ENCODE measurements around the gene RAPGEF4. TPM values are rescaled to one million over a fixed set of nuclear protein-coding genes. Genes with fewer than 3 reads are reported as not detected.

The RAPGEF4 gene
- polyA plus RNA-seq, 1 experiment, result 0.60 TPM

DNA sequence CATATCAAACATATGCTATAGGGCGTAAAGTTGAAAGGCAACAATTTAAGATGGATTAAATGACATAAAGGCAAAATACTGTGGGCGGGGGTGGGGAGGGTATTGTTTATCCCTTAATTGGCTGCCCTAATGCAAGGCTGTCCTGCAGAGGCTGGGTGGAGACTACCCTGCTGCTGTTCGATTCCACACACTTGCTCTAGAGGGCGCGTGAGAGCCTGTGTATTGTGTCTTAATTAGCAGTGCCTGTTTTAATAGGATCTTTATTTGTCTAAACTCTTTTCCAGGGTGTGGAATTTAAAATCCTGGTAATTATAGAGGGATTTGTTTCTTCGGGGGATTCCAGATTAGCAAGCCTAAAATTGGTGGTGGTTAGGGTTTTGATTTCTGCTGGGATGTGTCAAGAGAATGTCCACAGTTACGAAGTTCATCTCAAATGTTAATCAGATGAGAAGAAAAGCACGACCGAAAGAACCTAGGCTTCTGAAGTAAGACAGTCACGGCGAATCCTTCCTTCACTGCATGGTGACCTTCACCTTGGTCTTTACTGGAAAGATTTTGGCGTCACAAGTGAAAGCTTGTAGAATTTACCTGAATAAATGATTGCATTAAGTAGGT is 236.5 kb downstream of the RAPGEF4 start:
- TF ChIP-seq, protein P1, sequence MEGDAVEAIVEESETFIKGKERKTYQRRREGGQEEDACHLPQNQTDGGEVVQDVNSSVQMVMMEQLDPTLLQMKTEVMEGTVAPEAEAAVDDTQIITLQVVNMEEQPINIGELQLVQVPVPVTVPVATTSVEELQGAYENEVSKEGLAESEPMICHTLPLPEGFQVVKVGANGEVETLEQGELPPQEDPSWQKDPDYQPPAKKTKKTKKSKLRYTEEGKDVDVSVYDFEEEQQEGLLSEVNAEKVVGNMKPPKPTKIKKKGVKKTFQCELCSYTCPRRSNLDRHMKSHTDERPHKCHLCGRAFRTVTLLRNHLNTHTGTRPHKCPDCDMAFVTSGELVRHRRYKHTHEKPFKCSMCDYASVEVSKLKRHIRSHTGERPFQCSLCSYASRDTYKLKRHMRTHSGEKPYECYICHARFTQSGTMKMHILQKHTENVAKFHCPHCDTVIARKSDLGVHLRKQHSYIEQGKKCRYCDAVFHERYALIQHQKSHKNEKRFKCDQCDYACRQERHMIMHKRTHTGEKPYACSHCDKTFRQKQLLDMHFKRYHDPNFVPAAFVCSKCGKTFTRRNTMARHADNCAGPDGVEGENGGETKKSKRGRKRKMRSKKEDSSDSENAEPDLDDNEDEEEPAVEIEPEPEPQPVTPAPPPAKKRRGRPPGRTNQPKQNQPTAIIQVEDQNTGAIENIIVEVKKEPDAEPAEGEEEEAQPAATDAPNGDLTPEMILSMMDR (IDR thresholded peaks at IDR 0.05; ENCODE audit: insufficient read depth, low read depth, low read length), result peak; percentile 85
- DNase-seq (ENCODE audit: low read depth), result no peak
- no peaks in the 10 kb centered on the region for H3K36me3 ChIP-seq (ENCODE audit: control insufficient read depth, insufficient read depth, low read length)
- no peaks in the 10 kb centered on the region; the same call in 1 of the 2 replicates for H3K27me3 ChIP-seq (ENCODE audit: control insufficient read depth, insufficient read depth, low read length)
- H3K4me3 ChIP-seq (ENCODE audit: low read depth, low read length), result no peak overlapping the region
- ChIA-PET POLR2A (no interaction called here), CTCF (interaction anchor here (0.8 to 3.1 kb wide), 15 partner anchors 8 to 55 kb away, joined by 3 to 13 read pairs (median 4); no protein-coding TSS in a partner anchor)

DNA sequence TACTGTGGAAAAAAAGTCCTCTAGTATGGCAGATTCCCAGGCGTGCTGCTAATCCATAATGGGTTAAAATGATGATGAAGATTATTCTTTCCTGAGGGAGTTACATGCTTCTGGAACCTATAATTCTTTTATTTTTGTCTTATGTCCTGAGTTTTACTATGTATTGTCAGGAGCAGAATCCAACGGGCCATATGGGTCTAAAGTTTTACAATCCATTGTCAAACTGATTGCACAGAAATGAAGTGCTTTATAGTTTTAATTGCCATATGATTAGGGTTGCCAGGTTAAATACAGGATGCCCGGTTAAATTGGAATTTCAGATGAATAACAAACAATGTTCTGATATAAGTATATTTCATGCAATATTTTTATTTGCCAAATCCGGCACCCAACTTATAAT is 239.1 kb downstream of the RAPGEF4 start:
- Histone ChIP-seq H3K4me3 (ENCODE audit: low read depth, low read length) (no peak overlapping the region), H3K27me3 (ENCODE audit: control insufficient read depth, insufficient read depth, low read length) (peaks cover 5% of the 10 kb centered on the region), H3K36me3 (ENCODE audit: control insufficient read depth, insufficient read depth, low read length) (no peaks in the 10 kb centered on the region)
- DNase-seq (ENCODE audit: low read depth), result no peak
- ChIA-PET CTCF (no interaction called here), POLR2A (no interaction called here)
- TF ChIP-seq, protein P1 (IDR thresholded peaks at IDR 0.05; ENCODE audit: insufficient read depth, low read depth, low read length), result no peak

DNA sequence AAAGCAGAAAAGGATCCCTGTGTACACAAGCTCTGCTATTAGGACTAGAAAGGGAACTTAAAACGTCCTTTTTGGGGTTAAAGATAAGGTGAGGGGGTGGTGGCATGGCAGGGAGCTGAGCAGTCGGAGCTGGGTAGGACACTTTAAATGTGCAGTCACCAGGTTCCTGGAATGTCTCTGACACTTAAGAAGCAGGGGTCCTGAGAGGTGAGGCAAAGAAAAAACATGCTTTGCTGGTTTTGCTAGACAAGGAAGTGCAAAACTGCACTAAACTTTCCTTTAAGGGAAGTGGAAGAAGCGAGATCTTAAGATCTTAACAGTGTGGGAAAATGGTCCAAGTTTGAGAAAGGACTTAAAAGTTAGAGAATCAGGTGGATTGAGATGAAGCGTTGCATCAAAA is 240.5 kb downstream of the RAPGEF4 start:
- Histone ChIP-seq H3K4me3 (ENCODE audit: low read depth, low read length) (no peak overlapping the region), H3K27me3 (ENCODE audit: control insufficient read depth, insufficient read depth, low read length) (peaks cover 5% of the 10 kb centered on the region), H3K36me3 (ENCODE audit: control insufficient read depth, insufficient read depth, low read length) (no peaks in the 10 kb centered on the region)
- ChIA-PET POLR2A (no interaction called here), CTCF (interaction anchor here (1.0 to 2.9 kb wide), 2 partner anchors 9 to 37 kb away, joined by 3 to 10 read pairs; no protein-coding TSS in a partner anchor)
- no peak for DNase-seq (ENCODE audit: low read depth)
- TF ChIP-seq, protein P1 (IDR thresholded peaks at IDR 0.05; ENCODE audit: insufficient read depth, low read depth, low read length), result no peak

DNA sequence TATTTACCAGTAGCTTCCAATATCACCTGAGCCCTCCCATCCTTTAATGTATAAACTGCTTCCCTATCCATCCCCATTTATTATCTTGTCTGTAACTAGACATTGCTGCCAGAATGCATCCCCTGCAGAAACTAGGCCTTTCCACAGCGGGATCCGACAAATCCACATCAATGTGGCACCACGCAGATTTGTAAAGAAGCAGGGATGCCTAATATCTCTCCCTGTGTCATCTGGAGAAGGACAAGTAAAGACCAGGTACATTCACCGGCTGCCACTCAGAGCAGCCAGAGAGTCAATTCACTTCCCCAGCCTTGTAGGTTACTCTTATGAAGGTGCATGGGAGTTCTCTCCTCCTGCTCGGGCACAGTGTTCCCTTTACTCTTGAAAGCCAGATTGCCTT is 241.2 kb downstream of the RAPGEF4 start:
- ChIA-PET CTCF (interaction anchor here (0.9 to 2.9 kb wide), 2 partner anchors 10 to 22 kb away, joined by 3 to 10 read pairs; no protein-coding TSS in a partner anchor), POLR2A (no interaction called here)
- no peaks in the 10 kb centered on the region for H3K36me3 ChIP-seq (ENCODE audit: control insufficient read depth, insufficient read depth, low read length)
- H3K27me3 ChIP-seq (ENCODE audit: control insufficient read depth, insufficient read depth, low read length), result peaks cover 5% of the 10 kb centered on the region
- DNase-seq (ENCODE audit: low read depth), result no peak
- H3K4me3 ChIP-seq (ENCODE audit: low read depth, low read length), result no peak overlapping the region
- TF ChIP-seq, protein P1 (IDR thresholded peaks at IDR 0.05; ENCODE audit: insufficient read depth, low read depth, low read length), result no peak

DNA sequence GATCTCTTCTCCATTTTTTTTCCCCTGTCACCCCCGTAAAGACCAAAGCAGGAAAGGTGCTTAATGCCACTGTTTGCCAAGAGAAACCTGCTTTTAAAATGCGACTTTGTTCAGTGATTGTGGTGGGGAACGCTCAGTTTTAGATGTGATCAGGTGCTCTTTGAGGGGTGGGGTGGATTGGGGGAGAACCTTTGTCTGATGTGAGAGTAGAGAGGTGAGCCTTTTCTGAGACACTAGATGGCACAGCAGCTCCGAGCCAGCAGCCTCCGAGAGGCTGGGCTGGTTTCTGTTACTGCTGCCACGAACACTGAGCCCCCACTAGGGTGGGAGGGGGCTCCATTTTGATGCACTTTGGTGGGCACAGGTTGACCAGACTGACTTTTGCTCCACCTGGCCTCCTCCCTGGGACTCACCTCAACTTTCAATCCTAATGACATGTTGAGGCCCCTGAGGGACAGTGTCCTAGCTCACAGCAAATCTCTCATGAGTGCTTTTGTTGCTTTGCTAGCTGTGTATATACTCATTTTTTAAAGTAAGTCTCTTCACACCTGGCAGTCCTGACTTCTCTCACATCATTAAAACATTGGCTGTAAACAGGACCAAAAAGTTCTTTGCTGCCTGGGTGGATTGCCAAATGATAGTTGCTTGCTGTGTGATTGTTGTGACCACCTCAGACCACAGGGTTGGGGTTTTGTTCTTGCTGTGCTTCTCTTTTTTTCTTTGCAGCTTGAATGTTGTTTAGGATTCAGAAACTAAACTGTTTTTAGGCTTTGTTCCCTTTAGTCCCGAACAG is 241.8 kb downstream of the RAPGEF4 start:
- no peak for DNase-seq (ENCODE audit: low read depth)
- TF ChIP-seq, protein P1 (IDR thresholded peaks at IDR 0.05; ENCODE audit: insufficient read depth, low read depth, low read length), result peak; percentile 26
- CTCF ChIA-PET, result interaction anchor here (0.9 to 2.9 kb wide), 4 partner anchors 10 to 45 kb away, joined by 3 to 10 read pairs (median 4); no protein-coding TSS in a partner anchor
- H3K4me3 ChIP-seq (ENCODE audit: low read depth, low read length), result no peak overlapping the region
- H3K36me3 ChIP-seq (ENCODE audit: control insufficient read depth, insufficient read depth, low read length), result no peaks in the 10 kb centered on the region
- POLR2A ChIA-PET, result no interaction called here
- H3K27me3 ChIP-seq (ENCODE audit: control insufficient read depth, insufficient read depth, low read length), result peaks cover 5% of the 10 kb centered on the region
